ENCODE measurements around the gene ERICH2.

Gene ERICH2

GRCh38 chr2:170779304-170779703 is 9.1 kb downstream of the ERICH2 start:
- TF ChIP-seq, protein P1, sequence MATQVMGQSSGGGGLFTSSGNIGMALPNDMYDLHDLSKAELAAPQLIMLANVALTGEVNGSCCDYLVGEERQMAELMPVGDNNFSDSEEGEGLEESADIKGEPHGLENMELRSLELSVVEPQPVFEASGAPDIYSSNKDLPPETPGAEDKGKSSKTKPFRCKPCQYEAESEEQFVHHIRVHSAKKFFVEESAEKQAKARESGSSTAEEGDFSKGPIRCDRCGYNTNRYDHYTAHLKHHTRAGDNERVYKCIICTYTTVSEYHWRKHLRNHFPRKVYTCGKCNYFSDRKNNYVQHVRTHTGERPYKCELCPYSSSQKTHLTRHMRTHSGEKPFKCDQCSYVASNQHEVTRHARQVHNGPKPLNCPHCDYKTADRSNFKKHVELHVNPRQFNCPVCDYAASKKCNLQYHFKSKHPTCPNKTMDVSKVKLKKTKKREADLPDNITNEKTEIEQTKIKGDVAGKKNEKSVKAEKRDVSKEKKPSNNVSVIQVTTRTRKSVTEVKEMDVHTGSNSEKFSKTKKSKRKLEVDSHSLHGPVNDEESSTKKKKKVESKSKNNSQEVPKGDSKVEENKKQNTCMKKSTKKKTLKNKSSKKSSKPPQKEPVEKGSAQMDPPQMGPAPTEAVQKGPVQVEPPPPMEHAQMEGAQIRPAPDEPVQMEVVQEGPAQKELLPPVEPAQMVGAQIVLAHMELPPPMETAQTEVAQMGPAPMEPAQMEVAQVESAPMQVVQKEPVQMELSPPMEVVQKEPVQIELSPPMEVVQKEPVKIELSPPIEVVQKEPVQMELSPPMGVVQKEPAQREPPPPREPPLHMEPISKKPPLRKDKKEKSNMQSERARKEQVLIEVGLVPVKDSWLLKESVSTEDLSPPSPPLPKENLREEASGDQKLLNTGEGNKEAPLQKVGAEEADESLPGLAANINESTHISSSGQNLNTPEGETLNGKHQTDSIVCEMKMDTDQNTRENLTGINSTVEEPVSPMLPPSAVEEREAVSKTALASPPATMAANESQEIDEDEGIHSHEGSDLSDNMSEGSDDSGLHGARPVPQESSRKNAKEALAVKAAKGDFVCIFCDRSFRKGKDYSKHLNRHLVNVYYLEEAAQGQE (IDR thresholded peaks at IDR 0.05; ENCODE audit: low read depth) = no peak
- TF ChIP-seq EP300 (IDR thresholded peaks at IDR 0.05; ENCODE audit: borderline replicate concordance) (no peak), TCF12 (IDR thresholded peaks at IDR 0.05; ENCODE audit: low read depth) (no peak), FOXM1 (IDR thresholded peaks at IDR 0.05; ENCODE audit: borderline replicate concordance, low read depth) (no peak), TAF1 (IDR thresholded peaks at IDR 0.05; ENCODE audit: low read depth) (no peak), EGR1 (IDR thresholded peaks at IDR 0.05) (no peak)
- TF ChIP-seq, protein P2, sequence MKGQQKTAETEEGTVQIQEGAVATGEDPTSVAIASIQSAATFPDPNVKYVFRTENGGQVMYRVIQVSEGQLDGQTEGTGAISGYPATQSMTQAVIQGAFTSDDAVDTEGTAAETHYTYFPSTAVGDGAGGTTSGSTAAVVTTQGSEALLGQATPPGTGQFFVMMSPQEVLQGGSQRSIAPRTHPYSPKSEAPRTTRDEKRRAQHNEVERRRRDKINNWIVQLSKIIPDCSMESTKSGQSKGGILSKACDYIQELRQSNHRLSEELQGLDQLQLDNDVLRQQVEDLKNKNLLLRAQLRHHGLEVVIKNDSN (IDR thresholded peaks at IDR 0.05) = no peak

DNA sequence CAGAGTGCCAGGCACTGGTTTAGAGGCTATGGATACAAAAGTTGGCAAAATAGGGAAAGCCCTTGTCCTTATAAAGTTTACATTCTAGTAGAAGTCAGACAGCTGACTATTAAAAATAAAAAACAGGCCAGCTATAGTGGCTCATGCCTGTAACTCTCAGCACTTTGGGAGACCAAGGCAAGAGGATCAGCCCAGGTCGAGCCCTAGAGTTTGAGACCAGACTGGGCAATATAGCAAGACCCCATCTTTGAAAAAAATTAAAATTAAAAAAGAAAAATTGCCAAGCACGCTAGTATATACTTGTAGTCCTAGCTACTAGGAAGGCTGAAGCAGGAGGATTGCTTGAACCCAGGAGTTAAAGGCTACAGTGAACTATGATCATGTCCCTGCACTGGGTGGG is 12.5 kb downstream of the ERICH2 start:
- TF ChIP-seq EP300 (IDR thresholded peaks at IDR 0.05; ENCODE audit: borderline replicate concordance) (no peak), YY1 (IDR thresholded peaks at IDR 0.05; ENCODE audit: low read depth) (no peak), TAF1 (IDR thresholded peaks at IDR 0.05; ENCODE audit: low read depth) (no peak), NFIC (IDR thresholded peaks at IDR 0.05) (no peak), TCF12 (IDR thresholded peaks at IDR 0.05; ENCODE audit: low read depth) (no peak), CEBPB (IDR thresholded peaks at IDR 0.05) (no peak), EGR1 (IDR thresholded peaks at IDR 0.05) (no peak), ZBTB7A (IDR thresholded peaks at IDR 0.05; ENCODE audit: low read depth) (no peak), TEAD4 (IDR thresholded peaks at IDR 0.05) (no peak), FOXM1 (IDR thresholded peaks at IDR 0.05; ENCODE audit: borderline replicate concordance, low read depth) (no peak), RAD21 (IDR thresholded peaks at IDR 0.05; ENCODE audit: low read depth) (no peak), MAX (IDR thresholded peaks at IDR 0.05) (no peak), CREB1 (IDR thresholded peaks at IDR 0.05; ENCODE audit: low read depth) (no peak)
- TF ChIP-seq, protein P2 (IDR thresholded peaks at IDR 0.05) = no peak
- TF ChIP-seq, protein P1 (IDR thresholded peaks at IDR 0.05; ENCODE audit: low read depth) = no peak

- TF ChIP-seq NFIC (IDR thresholded peaks at IDR 0.05) = no peak
- no peak for TF ChIP-seq ZBTB7A (IDR thresholded peaks at IDR 0.05; ENCODE audit: low read depth)
- TF ChIP-seq TCF12 (IDR thresholded peaks at IDR 0.05; ENCODE audit: low read depth) = no peak
- TF ChIP-seq RAD21 (IDR thresholded peaks at IDR 0.05; ENCODE audit: low read depth) = no peak
- TF ChIP-seq CREB1 (IDR thresholded peaks at IDR 0.05; ENCODE audit: low read depth) = no peak
- TF ChIP-seq YY1 (IDR thresholded peaks at IDR 0.05; ENCODE audit: low read depth) = no peak
- TF ChIP-seq, protein P1 (IDR thresholded peaks at IDR 0.05; ENCODE audit: low read depth) = no peak
- TF ChIP-seq CEBPB (IDR thresholded peaks at IDR 0.05) = no peak
- no peak for TF ChIP-seq TEAD4 (IDR thresholded peaks at IDR 0.05)
- no peak for TF ChIP-seq EP300 (IDR thresholded peaks at IDR 0.05; ENCODE audit: borderline replicate concordance)
- TF ChIP-seq EGR1 (IDR thresholded peaks at IDR 0.05) = no peak
Observed at GRCh38 chr2:170783549-170783948, 13.4 kb downstream of the ERICH2 start.

GRCh38 chr2:170798996-170799395 is 28.8 kb downstream of the ERICH2 start:
- TF ChIP-seq MAX (IDR thresholded peaks at IDR 0.05) (no peak), NFIC (IDR thresholded peaks at IDR 0.05) (no peak), CREB1 (IDR thresholded peaks at IDR 0.05; ENCODE audit: low read depth) (no peak), TEAD4 (IDR thresholded peaks at IDR 0.05) (no peak), EP300 (IDR thresholded peaks at IDR 0.05; ENCODE audit: borderline replicate concordance) (no peak), ZBTB7A (IDR thresholded peaks at IDR 0.05; ENCODE audit: low read depth) (no peak), CEBPB (IDR thresholded peaks at IDR 0.05) (no peak), YY1 (IDR thresholded peaks at IDR 0.05; ENCODE audit: low read depth) (no peak)
- TF ChIP-seq, protein P2 (IDR thresholded peaks at IDR 0.05) = no peak
